ACC112 (cell line): Measurements from ENCODE around the gene ANKRD40.

Experiments
- H2AFZ ChIP-seq: fragments of 200-600 bp; sonication (generic); one replicate; pipeline ENCODE4 v1.6.0; 2017; ENCODE audit warnings: antibody characterized with exemption, low read length; ENCODE audit not compliant: unreplicated experiment
- H3K27ac ChIP-seq: fragments of 200-600 bp; sonication (generic); 2 replicates; pipeline ENCODE4 v1.5.1; 2014; ENCODE audit warnings: low read depth, mild to moderate bottlenecking, antibody characterized with exemption, low read length, moderate library complexity
- H3K27me3 ChIP-seq: fragments of 200-600 bp; sonication (generic); 2 replicates; pipeline ENCODE4 v1.6.1; 2014; ENCODE audit warnings: mild to moderate bottlenecking, antibody characterized with exemption, low read length, moderate library complexity, mixed read lengths; ENCODE audit not compliant: insufficient read depth
- H3K36me3 ChIP-seq: fragments of 200-600 bp; sonication (generic); 2 replicates; pipeline ENCODE4 v1.6.1; 2016; ENCODE audit warnings: mild to moderate bottlenecking, antibody characterized with exemption, low read length, moderate library complexity, mixed read lengths; ENCODE audit not compliant: insufficient read depth
- H3K4me1 ChIP-seq: fragments of 200-600 bp; sonication (generic); one replicate; pipeline ENCODE4 v1.6.1; 2016; ENCODE audit warnings: low read length, mixed read lengths; ENCODE audit not compliant: insufficient read depth, unreplicated experiment, control insufficient read depth
- H3K4me3 ChIP-seq: fragments of 200-600 bp; sonication (generic); 2 replicates; pipeline ENCODE4 v1.5.1; 2014; ENCODE audit warnings: mild to moderate bottlenecking, low read depth, low read length
- H3K79me2 ChIP-seq: fragments of 200-600 bp; sonication (generic); one replicate; pipeline ENCODE4 v1.6.0; 2016; ENCODE audit warnings: low read length; ENCODE audit not compliant: control insufficient read depth, unreplicated experiment, insufficient read depth

Gene ANKRD40

DNA sequence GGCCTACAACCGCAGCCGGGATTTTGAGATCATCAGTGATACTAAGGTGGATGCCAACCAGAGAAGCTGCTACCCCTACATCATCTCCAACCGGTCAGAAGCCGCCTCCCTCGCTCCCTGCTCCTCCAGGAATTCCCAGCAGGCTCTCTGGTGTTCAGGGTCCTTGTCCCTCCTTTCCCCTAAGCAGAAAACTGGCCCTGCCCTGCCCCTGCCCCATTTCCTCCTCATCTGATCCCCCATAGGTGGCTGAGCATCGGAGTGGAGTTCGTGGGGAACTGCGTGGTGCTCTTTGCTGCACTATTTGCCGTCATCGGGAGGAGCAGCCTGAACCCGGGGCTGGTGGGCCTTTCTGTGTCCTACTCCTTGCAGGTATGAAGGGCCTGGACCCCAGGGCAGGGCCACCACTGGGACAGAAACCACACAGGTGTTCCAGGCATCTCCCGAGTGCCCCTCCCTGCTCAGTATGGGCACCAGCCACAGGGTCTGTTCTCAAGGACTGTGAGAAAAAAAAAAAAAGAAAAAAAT is 29.8 kb downstream of the ANKRD40 start:
- Histone ChIP-seq H3K4me3 (no peak overlapping the region), H3K79me2 (no peaks in the 10 kb centered on the region), H3K36me3 (peaks cover 22% of the 10 kb centered on the region; the same call in 1 of the 2 replicates), H3K27me3 (no peaks in the 10 kb centered on the region), H3K27ac (no peak overlapping the region), H3K4me1 (peaks cover 3% of the 10 kb centered on the region), H2AFZ (no peak overlapping the region)

DNA sequence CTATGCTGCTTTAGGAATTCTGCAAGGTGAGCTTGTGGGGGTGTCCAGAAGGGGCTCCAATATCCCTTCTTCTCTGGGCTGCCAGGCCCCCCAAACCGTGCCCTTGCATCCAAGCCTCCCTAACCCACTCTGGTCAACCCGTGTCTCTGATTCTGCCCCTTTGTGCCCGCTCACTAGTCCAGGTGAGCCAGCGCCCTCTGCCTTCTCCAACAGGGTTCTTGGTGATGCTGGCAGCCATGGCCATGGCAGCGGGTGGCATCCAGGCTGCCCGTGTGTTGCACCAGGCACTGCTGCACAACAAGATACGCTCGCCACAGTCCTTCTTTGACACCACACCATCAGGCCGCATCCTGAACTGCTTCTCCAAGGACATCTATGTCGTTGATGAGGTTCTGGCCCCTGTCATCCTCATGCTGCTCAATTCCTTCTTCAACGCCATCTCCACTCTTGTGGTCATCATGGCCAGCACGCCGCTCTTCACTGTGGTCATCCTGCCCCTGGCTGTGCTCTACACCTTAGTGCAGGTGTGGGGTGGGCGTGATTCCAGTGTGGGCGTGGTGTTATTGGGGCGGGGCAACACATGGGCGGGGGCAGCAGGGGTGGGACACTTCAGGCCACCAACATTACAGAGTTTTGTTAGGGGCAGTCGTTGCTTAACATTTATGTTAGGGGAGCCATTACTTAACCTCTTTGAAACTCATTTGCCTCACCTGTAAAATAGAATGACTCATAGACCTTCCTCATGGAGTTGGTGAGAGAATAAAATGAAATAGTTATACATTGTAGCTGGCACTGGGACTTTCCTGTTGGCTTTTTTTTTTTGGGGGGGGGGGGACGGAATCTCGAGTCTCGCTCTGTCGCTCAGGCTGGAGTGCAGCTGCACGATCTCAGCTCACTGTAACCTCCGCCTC is 31.4 kb downstream of the ANKRD40 start:
- H3K36me3 ChIP-seq, result peaks cover 24% of the 10 kb centered on the region; the same call in 1 of the 2 replicates
- H3K79me2 ChIP-seq, result no peaks in the 10 kb centered on the region
- H3K4me3 ChIP-seq, result no peak overlapping the region
- H3K27ac ChIP-seq, result no peak overlapping the region
- H3K4me1 ChIP-seq, result peaks cover 5% of the 10 kb centered on the region
- no peak overlapping the region for H2AFZ ChIP-seq
- H3K27me3 ChIP-seq, result no peaks in the 10 kb centered on the region

- Histone ChIP-seq H3K27ac (no peak overlapping the region), H3K36me3 (peaks cover 24% of the 10 kb centered on the region; the same call in 1 of the 2 replicates), H3K4me1 (peaks cover 8% of the 10 kb centered on the region), H3K4me3 (no peak overlapping the region), H3K27me3 (no peaks in the 10 kb centered on the region), H3K79me2 (no peaks in the 10 kb centered on the region), H2AFZ (no peak overlapping the region)
Measured at GRCh38 chr17:50675627-50676026, 32.1 kb downstream of the ANKRD40 start.

DNA sequence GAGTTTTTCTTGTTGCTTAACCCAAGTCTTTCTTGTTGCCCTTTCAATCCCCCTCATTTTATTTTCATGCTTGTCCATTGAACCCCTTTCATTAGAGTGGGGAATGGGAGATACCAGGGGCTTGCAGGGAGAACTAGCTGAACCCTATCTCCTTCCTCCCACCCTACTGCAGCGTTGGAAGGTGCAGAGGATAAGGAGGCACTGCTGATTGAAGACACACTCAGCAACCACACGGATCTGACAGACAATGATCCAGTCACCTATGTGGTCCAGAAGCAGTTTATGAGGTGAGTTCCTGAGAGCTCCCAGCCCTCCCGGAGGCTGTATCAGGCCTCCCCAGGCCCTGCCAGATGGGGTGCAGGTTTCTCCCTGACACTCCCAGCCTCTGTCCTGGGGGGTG is 32.5 kb downstream of the ANKRD40 start:
- Histone ChIP-seq H2AFZ (no peak overlapping the region), H3K4me1 (peaks cover 13% of the 10 kb centered on the region), H3K27ac (no peak overlapping the region), H3K79me2 (no peaks in the 10 kb centered on the region), H3K27me3 (no peaks in the 10 kb centered on the region), H3K36me3 (peaks cover 24% of the 10 kb centered on the region; the same call in 1 of the 2 replicates), H3K4me3 (no peak overlapping the region)

DNA sequence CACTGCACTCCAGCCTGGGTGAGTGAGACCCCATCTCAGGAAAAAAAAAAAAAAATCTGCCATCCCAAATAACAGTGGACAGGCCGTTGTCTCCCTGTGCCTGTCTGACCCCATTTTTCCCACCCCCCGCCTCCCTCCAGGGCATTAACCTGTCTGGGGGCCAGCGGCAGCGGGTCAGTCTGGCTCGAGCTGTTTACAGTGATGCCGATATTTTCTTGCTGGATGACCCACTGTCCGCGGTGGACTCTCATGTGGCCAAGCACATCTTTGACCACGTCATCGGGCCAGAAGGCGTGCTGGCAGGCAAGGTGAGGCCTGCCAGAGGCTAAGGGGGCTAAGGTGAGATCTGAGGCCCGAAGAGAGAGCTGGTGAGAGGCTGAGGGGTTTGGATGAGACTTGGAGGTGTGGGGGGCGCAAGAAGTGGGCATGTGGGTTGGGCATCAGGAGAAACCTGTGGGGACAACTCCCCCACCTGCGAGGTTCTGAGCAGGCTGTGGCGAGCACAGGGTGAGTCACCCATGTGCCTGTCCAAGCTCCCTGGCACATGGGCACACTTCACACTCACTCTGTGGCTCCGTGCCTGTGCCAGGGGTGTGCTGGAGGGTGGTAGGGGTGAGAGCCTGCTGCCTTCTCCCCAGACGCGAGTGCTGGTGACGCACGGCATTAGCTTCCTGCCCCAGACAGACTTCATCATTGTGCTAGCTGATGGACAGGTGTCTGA is 34.7 kb downstream of the ANKRD40 start:
- Histone ChIP-seq H3K4me1 (peaks cover 25% of the 10 kb centered on the region), H3K79me2 (no peaks in the 10 kb centered on the region), H3K27ac (no peak overlapping the region)

GRCh38 chr17:50672071-50672470 is 35.6 kb downstream of the ANKRD40 start:
- Histone ChIP-seq H3K79me2 (no peaks in the 10 kb centered on the region), H3K36me3 (peaks cover 9% of the 10 kb centered on the region; the same call in 1 of the 2 replicates), H3K4me3 (no peak overlapping the region), H3K27me3 (no peaks in the 10 kb centered on the region), H2AFZ (no peak overlapping the region), H3K4me1 (peaks cover 33% of the 10 kb centered on the region), H3K27ac (no peak overlapping the region)

More for the DNA sequence above, 34.7 kb downstream of the ANKRD40 start:
- H2AFZ ChIP-seq, result no peak overlapping the region
- no peak overlapping the region for H3K4me3 ChIP-seq
- peaks cover 11% of the 10 kb centered on the region; the same call in 1 of the 2 replicates for H3K36me3 ChIP-seq
- H3K27me3 ChIP-seq, result no peaks in the 10 kb centered on the region

DNA sequence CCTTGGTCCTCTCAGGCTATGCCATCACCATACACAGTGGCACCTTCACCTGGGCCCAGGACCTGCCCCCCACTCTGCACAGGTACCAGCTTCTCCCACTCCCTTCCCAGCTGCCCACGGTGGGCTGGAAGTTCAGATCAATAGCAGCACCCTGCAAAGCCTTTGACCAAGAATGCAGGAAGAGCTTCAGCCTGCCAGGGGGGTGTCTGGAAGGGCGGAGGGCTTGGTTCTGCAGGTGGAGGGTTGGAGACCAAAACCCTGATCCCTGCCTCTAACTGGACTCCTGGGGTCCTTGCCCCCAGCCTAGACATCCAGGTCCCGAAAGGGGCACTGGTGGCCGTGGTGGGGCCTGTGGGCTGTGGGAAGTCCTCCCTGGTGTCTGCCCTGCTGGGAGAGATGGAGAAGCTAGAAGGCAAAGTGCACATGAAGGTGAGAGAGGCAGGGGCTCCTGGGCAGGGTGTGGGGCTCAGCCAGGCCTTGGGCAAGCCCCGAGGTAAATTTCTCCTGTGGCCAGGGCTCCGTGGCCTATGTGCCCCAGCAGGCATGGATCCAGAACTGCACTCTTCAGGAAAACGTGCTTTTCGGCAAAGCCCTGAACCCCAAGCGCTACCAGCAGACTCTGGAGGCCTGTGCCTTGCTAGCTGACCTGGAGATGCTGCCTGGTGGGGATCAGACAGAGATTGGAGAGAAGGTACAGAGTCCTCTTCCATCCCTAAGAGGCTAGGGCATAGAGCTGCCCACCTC is 38.7 kb downstream of the ANKRD40 start:
- Histone ChIP-seq H3K27ac (peak overlapping the region; percentile 65), H3K36me3 (peaks cover 2% of the 10 kb centered on the region; the same call in 1 of the 2 replicates), H2AFZ (no peak overlapping the region), H3K4me1 (peaks cover 33% of the 10 kb centered on the region), H3K4me3 (no peak overlapping the region), H3K27me3 (no peaks in the 10 kb centered on the region), H3K79me2 (no peaks in the 10 kb centered on the region)

DNA sequence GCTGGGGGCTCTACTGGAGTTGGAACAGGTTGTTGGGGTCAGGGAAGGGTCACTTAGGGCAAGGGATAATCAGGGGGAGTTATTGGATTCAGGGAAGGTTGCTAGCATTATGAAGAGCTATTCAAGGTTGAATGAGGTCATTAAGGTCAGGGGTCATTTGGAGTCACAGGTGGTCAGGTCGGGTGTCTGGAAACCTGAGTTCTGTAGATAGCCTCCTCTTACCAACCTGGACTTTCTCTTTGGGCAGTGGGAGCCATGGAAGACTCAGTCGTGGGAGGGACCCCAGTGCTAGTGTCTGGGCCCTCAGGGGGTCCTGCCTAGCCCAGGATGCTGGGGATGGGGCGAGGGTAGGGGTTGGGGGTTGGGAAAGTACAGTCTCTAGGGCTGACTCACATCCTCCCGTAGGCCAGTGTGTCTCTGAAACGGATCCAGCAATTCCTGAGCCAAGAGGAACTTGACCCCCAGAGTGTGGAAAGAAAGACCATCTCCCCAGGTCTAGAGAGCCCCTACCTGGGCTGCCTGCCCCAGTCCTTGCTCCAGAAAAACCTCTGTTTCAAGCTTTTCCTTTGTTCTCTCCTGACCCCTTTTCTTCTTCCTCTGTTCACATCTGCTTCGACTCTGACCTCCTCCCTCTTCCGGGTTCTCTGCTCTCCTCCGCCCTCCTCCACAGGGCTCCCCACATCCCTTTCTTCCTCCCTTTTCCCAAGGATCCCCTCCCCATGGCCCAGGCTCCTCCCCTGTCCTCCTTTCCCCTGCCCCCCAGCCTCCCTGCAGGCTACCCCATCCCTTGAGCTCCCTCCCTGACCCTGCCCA is 39.5 kb downstream of the ANKRD40 start:
- Histone ChIP-seq H3K4me3 (no peak overlapping the region), H3K27me3 (no peaks in the 10 kb centered on the region), H3K79me2 (no peaks in the 10 kb centered on the region), H3K4me1 (peaks cover 33% of the 10 kb centered on the region), H3K36me3 (peaks cover 2% of the 10 kb centered on the region; the same call in 1 of the 2 replicates), H3K27ac (peak overlapping the region; percentile 65), H2AFZ (no peak overlapping the region)

- H3K27me3 ChIP-seq, result no peaks in the 10 kb centered on the region
- H3K4me1 ChIP-seq, result peaks cover 38% of the 10 kb centered on the region
- no peak overlapping the region for H2AFZ ChIP-seq
- H3K27ac ChIP-seq, result peak overlapping the region; percentile 65
- H3K4me3 ChIP-seq, result no peak overlapping the region
- H3K36me3 ChIP-seq, result peaks cover 2% of the 10 kb centered on the region; the same call in 1 of the 2 replicates
- no peaks in the 10 kb centered on the region for H3K79me2 ChIP-seq
Measured at GRCh38 chr17:50667259-50668024, 40.3 kb downstream of the ANKRD40 start.
